Muscle layer of duodenum (tissue), 2 donors: ENCODE data around the gene FAM163B.

Experiments
- H3K27ac ChIP-seq: one replicate; pipeline ENCODE4 v1.7.0; 2013; ENCODE audit warnings: mild to moderate bottlenecking, low read length
- H3K27me3 ChIP-seq: one replicate; pipeline ENCODE4 v1.7.0; 2013; ENCODE audit warnings: low read depth, mild to moderate bottlenecking, control low read depth, low read length
- H3K36me3 ChIP-seq, 2 donors: one replicate each; pipeline ENCODE4 v1.7.0; 2013; ENCODE audit warnings: low read length in 2 of 2, control low read depth in 1 of 2, mild to moderate bottlenecking in 1 of 2; ENCODE audit not compliant: insufficient read depth in 2 of 2, control insufficient read depth in 1 of 2
- H3K4me1 ChIP-seq, 2 donors: one replicate each; pipeline ENCODE4 v1.7.0; 2013; ENCODE audit warnings: low read length in 2 of 2, mild to moderate bottlenecking in 2 of 2, control low read depth in 1 of 2, moderate library complexity in 1 of 2; ENCODE audit not compliant: insufficient read depth in 2 of 2, control insufficient read depth in 1 of 2
- H3K4me3 ChIP-seq, 2 donors: one replicate each; pipeline ENCODE4 v1.7.0; 2013; ENCODE audit warnings: low read length in 2 of 2, low read depth in 1 of 2, mild to moderate bottlenecking in 1 of 2
- H3K9me3 ChIP-seq, 2 donors: one replicate each; pipeline ENCODE4 v1.7.0; 2013; ENCODE audit warnings: low read length in 2 of 2, control low read depth in 1 of 2, mild to moderate bottlenecking in 1 of 2; ENCODE audit not compliant: control insufficient read depth in 1 of 2
- donor health status: healthy.

Gene FAM163B

GRCh38 chr9:133560944-133561343 is 48.2 kb downstream of the FAM163B start:
- Histone ChIP-seq H3K27me3 (no peaks in the 10 kb centered on the region), H3K36me3 (no peaks in the 10 kb centered on the region), H3K4me3 (no peak overlapping the region), H3K9me3 (no peaks in the 10 kb centered on the region), H3K4me1 (peaks cover 6 to 20% of the 10 kb centered on the region in 2 donors), H3K27ac (no peak overlapping the region)

DNA sequence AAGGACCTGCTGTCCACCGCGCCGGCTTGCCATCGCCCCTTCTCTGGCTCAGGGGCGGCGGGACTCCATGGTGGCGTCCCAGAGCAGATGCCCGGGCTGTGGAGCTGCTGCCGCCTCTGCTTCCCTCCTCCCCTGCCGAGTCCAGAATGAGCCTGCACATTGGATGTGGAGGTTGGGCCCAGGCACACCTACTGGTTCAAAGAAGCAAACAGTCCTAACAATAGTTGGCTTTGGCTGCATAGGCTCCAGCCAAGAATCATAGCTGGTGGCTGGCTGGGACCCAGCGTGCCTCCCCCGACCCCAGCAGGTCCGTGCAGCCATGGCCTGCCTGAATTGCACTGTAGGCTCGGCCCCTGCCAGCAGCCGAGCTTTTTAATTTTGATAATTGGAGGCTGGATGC is 48.9 kb downstream of the FAM163B start:
- Histone ChIP-seq H3K4me3 (no peak overlapping the region), H3K27me3 (no peaks in the 10 kb centered on the region), H3K36me3 (no peaks in the 10 kb centered on the region), H3K4me1 (peaks cover 6 to 17% of the 10 kb centered on the region in 2 donors), H3K27ac (no peak overlapping the region), H3K9me3 (no peaks in the 10 kb centered on the region)

- no peaks in the 10 kb centered on the region for H3K9me3 ChIP-seq
- H3K36me3 ChIP-seq: no peaks in the 10 kb centered on the region
- H3K27me3 ChIP-seq: no peaks in the 10 kb centered on the region
- no peak overlapping the region for H3K4me3 ChIP-seq
- no peak overlapping the region for H3K27ac ChIP-seq
- H3K4me1 ChIP-seq: peaks cover 5 to 15% of the 10 kb centered on the region in 2 donors
Measured at GRCh38 chr9:133558191-133559126, 50.7 kb downstream of the FAM163B start.

GRCh38 chr9:133557581-133557980 is 51.6 kb downstream of the FAM163B start:
- no peaks in the 10 kb centered on the region for H3K27me3 ChIP-seq
- H3K4me1 ChIP-seq: peaks cover 0 to 9% of the 10 kb centered on the region in 2 donors
- H3K4me3 ChIP-seq: no peak overlapping the region
- no peak overlapping the region for H3K27ac ChIP-seq
- H3K9me3 ChIP-seq: no peaks in the 10 kb centered on the region
- no peaks in the 10 kb centered on the region for H3K36me3 ChIP-seq

GRCh38 chr9:133556354-133556753 is 52.8 kb downstream of the FAM163B start:
- Histone ChIP-seq H3K9me3 (no peaks in the 10 kb centered on the region), H3K4me1 (peaks cover 0 to 9% of the 10 kb centered on the region in 2 donors), H3K36me3 (no peaks in the 10 kb centered on the region), H3K27me3 (no peaks in the 10 kb centered on the region), H3K27ac (no peak overlapping the region), H3K4me3 (no peak overlapping the region)

GRCh38 chr9:133554729-133555128 is 54.5 kb downstream of the FAM163B start:
- Histone ChIP-seq H3K27me3 (no peaks in the 10 kb centered on the region), H3K27ac (no peak overlapping the region), H3K4me1 (peaks cover 0 to 1% of the 10 kb centered on the region in 2 donors), H3K9me3 (no peaks in the 10 kb centered on the region), H3K4me3 (no peak overlapping the region), H3K36me3 (no peaks in the 10 kb centered on the region)

- H3K27ac ChIP-seq: no peak overlapping the region
- H3K4me1 ChIP-seq: no peaks in the 10 kb centered on the region
- no peaks in the 10 kb centered on the region for H3K36me3 ChIP-seq
- no peaks in the 10 kb centered on the region for H3K27me3 ChIP-seq
- no peaks in the 10 kb centered on the region for H3K9me3 ChIP-seq
- no peak overlapping the region for H3K4me3 ChIP-seq
Measured at GRCh38 chr9:133553973-133554713, 55.0 kb downstream of the FAM163B start.

DNA sequence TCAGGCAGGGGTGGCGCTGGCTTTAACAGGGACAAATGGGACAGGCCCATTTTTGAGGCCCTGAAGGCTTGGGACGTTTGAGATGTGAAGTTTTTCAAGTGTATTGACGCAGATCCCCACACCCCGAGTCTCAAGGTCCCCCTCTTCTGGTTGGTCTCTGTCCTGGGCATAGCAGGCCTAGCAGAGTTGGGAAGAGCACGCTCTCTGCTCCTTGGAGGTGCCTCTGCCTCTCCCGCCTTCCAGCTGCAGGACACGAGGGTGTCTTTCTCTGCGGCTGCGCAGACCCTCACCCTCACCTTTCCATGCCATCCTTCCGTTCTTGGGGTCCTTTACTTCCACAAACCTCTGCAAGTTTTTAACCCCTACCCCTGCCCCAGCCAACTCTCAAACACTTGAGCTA is 56.1 kb downstream of the FAM163B start:
- Histone ChIP-seq H3K27me3 (no peaks in the 10 kb centered on the region), H3K4me3 (no peak overlapping the region), H3K4me1 (no peaks in the 10 kb centered on the region)

GRCh38 chr9:133552236-133552635 is 57.0 kb downstream of the FAM163B start:
- no peaks in the 10 kb centered on the region for H3K36me3 ChIP-seq
- H3K9me3 ChIP-seq: no peaks in the 10 kb centered on the region
- no peak overlapping the region for H3K4me3 ChIP-seq
- no peaks in the 10 kb centered on the region for H3K27me3 ChIP-seq
- no peak overlapping the region for H3K27ac ChIP-seq
- no peaks in the 10 kb centered on the region for H3K4me1 ChIP-seq

More for the DNA sequence above, 56.1 kb downstream of the FAM163B start:
- H3K27ac ChIP-seq: no peak overlapping the region
- H3K36me3 ChIP-seq: no peaks in the 10 kb centered on the region
- H3K9me3 ChIP-seq: no peaks in the 10 kb centered on the region

DNA sequence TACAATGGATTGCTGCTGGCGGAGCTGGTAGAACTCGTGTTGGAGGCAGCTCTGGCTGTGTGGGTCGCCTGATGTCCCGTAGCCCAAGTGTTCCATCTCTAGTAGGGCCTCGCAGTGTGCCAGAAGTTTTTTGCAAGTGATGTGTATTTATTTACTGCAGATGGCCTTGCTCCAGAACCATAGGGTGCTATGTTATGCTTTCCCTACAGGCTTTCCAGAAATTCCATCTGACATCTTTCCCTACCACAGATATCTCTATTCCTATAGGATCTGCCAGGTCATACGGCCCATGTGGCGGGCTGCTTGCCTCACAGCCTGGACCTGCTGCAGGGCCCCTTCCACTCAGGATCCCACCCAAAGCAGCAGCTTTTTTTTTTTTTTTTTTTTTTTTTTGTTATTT is 57.7 kb downstream of the FAM163B start:
- no peaks in the 10 kb centered on the region for H3K9me3 ChIP-seq
- H3K27ac ChIP-seq: no peak overlapping the region
- H3K4me1 ChIP-seq: no peaks in the 10 kb centered on the region
- no peaks in the 10 kb centered on the region for H3K27me3 ChIP-seq
- H3K4me3 ChIP-seq: no peak overlapping the region
- no peaks in the 10 kb centered on the region for H3K36me3 ChIP-seq

DNA sequence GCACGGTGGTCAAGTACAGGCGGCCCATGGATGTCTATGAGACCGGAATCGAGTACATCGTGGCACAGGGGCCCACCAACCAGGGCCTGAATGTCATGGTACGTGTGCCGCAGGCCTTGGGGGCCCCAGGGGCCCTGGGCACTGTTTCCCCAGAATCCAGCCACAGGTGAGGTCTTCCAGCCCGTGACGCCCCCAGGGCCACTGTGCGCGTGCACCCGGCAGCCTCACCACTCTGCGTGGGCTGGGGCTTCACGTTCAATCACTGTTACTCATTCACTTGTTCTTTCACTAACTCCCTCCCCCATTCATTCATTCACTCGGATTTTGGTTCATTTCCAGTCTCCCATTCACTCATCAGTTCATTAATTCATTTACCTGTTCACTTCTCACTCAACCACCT is 62.1 kb downstream of the FAM163B start:
- H3K9me3 ChIP-seq: no peaks in the 10 kb centered on the region
- H3K27ac ChIP-seq: no peak overlapping the region
- H3K4me1 ChIP-seq: peaks cover 0 to 9% of the 10 kb centered on the region in 2 donors
- no peak overlapping the region for H3K4me3 ChIP-seq
- H3K27me3 ChIP-seq: no peaks in the 10 kb centered on the region
- no peaks in the 10 kb centered on the region for H3K36me3 ChIP-seq
